Lung (tissue), 12 donors: ENCODE results near the gene LPCAT1. TPM values are rescaled to one million over a fixed set of nuclear protein-coding genes. Genes with fewer than 3 reads are reported as not detected.

Experiments
- ATAC-seq: fragments of 200-7000 bp; cut with Tn5 transposase; one replicate; pipeline ENCODE4 v1.9.1; 2020; ENCODE audit warnings: moderate number of reproducible peaks; ENCODE audit not compliant: insufficient read depth, low FRiP score
- DNase-seq, 3 donors: peaks; one replicate each; pipeline ENCODE4 v3.0.0-alpha.2; 2013 to 2017
- H3K27ac ChIP-seq, 2 donors: one replicate each; pipeline ENCODE4 v1.5.1; 2013; ENCODE audit warnings: mild to moderate bottlenecking in 2 of 2, moderate library complexity in 2 of 2, control low read depth in 1 of 2, inconsistent platforms in 1 of 2, low read depth in 1 of 2, low read length in 1 of 2
- H3K27me3 ChIP-seq, 3 donors: one replicate each; pipeline ENCODE4 v1.5.1; 2013; ENCODE audit warnings: low read length in 2 of 3; ENCODE audit not compliant: control insufficient read depth in 3 of 3, insufficient read depth in 3 of 3
- H3K36me3 ChIP-seq, 4 donors: one replicate each; pipeline ENCODE4 v1.5.1; 2013; ENCODE audit warnings: low read length in 4 of 4, mild to moderate bottlenecking in 1 of 4, moderate library complexity in 1 of 4; ENCODE audit not compliant: control insufficient read depth in 4 of 4, insufficient read depth in 4 of 4
- H3K4me1 ChIP-seq, 5 donors: one replicate each; pipeline ENCODE4 v1.5.1; 2013; ENCODE audit warnings: low read length in 5 of 5, mild to moderate bottlenecking in 2 of 5, moderate library complexity in 1 of 5; ENCODE audit not compliant: control insufficient read depth in 5 of 5, insufficient read depth in 5 of 5
- H3K4me3 ChIP-seq: one replicate; pipeline ENCODE4 v1.5.1; 2013; ENCODE audit warnings: mild to moderate bottlenecking, control low read depth, moderate library complexity
- H3K9ac ChIP-seq, 2 donors: one replicate each; pipeline ENCODE4 v1.5.1; 2013; ENCODE audit warnings: low read length in 2 of 2, control low read depth in 1 of 2; ENCODE audit not compliant: insufficient read depth in 1 of 2
- H3K9me3 ChIP-seq, 4 donors: one replicate each; pipeline ENCODE4 v1.5.1; 2013; ENCODE audit warnings: low read length in 3 of 4, mild to moderate bottlenecking in 1 of 4, moderate library complexity in 1 of 4; ENCODE audit not compliant: control insufficient read depth in 4 of 4, insufficient read depth in 3 of 4
- WGBS, 2 donors: extraction: QIAGEN DNeasy Blood & Tissue Kit; methylation state at CpG; one replicate each; pipeline ENCODE4 v1.1.7; 2013; 5-methylcytosine and 5-hydroxymethylcytosine counted together
- polyA plus RNA-seq, 2 donors: library from polyadenylated mRNA; stranded (reverse); fragments of 200-250 nt; gene quantifications; one replicate each; pipeline ENCODE4 v1.2.1, GENCODE V29; 2013
- total RNA-seq, 2 donors: library from RNA; depleted of rRNA in 1 of 2; stranded (reverse); fragments of >200 nt in 1 of 2; gene quantifications; one replicate each; pipeline ENCODE4 v1.2.1, GENCODE V29; 2014 to 2021
- TF ChIP-seq, protein P1 (sequence below): IDR thresholded peaks from 2 replicates; pipeline ENCODE4 v1.5.1; 2012; ENCODE audit warnings: mild to moderate bottlenecking; ENCODE audit errors: control extremely low read depth, extremely low read depth
- donor health status: control.
- donor health status: control.
- donor health status: Bipolar disorder and iron deficiency.
- donor health status: healthy.
- donor health status: DM: yes; HTN: yes; CAD: no.

The LPCAT1 gene
- total and polyA plus RNA-seq, 4 donors: 198 to 669 (median 443) TPM

DNA sequence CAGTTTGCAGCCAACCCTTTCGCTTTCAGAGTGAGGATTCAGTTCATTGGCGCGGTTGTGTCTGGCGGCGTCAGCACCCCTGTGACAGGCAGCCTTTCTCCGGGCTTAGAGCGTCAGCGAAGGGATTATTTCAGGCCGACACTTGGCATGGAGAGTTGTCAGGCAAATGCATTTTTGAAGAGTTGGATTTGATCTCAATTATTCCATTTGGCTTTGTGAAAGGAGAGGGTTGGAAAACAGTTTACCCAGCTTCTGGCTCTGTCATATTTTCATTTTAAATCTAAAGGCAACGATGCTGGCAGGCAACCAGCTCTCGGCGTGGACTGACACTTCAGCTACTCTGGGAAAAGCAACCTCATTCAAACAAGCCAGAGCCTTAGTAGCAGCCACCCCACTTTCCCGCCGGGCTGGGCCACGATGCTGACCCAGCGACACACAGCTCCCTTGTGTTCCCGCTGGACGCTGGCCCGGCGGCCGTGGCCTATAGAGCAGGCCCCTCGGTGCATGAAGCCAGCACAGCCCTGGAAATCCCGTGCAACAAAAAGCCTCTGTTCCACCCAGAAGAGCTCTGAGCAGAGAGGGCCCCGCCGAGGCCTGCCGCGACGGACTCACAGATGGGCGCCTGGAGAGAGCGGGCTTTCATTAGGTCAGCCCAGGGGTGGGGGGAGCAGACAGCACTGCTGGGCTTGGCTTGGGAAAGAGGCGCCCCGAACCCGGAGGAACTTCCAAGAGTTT is 28.9 kb upstream of the LPCAT1 start:
- no peaks in the 10 kb centered on the region for H3K36me3 ChIP-seq
- H3K27me3 ChIP-seq: no peaks in the 10 kb centered on the region
- H3K4me1 ChIP-seq: peaks cover 0 to 31% (median 10%) of the 10 kb centered on the region in 5 donors
- ATAC-seq (no peak), DNase-seq (peak; percentile 65 to 80 (median 76))
- H3K27ac ChIP-seq: peak overlapping the region in 1 of 2 donors; percentile 89
- peaks cover 0 to 1% (median 0%) of the 10 kb centered on the region in 4 donors for H3K9me3 ChIP-seq
- WGBS, 2 donors: 52 to 79% methylated on average over 33 of the region's 33 CpGs
- H3K4me3 ChIP-seq: no peak overlapping the region
- peak overlapping the region in 1 of 2 donors; percentile 58 for H3K9ac ChIP-seq
- TF ChIP-seq, protein P1, sequence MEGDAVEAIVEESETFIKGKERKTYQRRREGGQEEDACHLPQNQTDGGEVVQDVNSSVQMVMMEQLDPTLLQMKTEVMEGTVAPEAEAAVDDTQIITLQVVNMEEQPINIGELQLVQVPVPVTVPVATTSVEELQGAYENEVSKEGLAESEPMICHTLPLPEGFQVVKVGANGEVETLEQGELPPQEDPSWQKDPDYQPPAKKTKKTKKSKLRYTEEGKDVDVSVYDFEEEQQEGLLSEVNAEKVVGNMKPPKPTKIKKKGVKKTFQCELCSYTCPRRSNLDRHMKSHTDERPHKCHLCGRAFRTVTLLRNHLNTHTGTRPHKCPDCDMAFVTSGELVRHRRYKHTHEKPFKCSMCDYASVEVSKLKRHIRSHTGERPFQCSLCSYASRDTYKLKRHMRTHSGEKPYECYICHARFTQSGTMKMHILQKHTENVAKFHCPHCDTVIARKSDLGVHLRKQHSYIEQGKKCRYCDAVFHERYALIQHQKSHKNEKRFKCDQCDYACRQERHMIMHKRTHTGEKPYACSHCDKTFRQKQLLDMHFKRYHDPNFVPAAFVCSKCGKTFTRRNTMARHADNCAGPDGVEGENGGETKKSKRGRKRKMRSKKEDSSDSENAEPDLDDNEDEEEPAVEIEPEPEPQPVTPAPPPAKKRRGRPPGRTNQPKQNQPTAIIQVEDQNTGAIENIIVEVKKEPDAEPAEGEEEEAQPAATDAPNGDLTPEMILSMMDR: no peak

- no peak overlapping the region for H3K9ac ChIP-seq
- DNase-seq: no peak
- no peaks in the 10 kb centered on the region for H3K27me3 ChIP-seq
- ATAC-seq: no peak
- 77 to 82% methylated on average over 32 of the region's 32 CpGs for WGBS, 2 donors
- TF ChIP-seq, protein P1: no peak
- no peaks in the 10 kb centered on the region for H3K36me3 ChIP-seq
- no peak overlapping the region for H3K4me3 ChIP-seq
- peaks cover 0 to 32% (median 7%) of the 10 kb centered on the region in 5 donors for H3K4me1 ChIP-seq
- H3K27ac ChIP-seq: peak overlapping the region in 1 of 2 donors; percentile 23
- peaks cover 0 to 1% (median 0%) of the 10 kb centered on the region in 4 donors for H3K9me3 ChIP-seq
Measured at GRCh38 chr5:1551426-1552301, 27.9 kb upstream of the LPCAT1 start.

DNA sequence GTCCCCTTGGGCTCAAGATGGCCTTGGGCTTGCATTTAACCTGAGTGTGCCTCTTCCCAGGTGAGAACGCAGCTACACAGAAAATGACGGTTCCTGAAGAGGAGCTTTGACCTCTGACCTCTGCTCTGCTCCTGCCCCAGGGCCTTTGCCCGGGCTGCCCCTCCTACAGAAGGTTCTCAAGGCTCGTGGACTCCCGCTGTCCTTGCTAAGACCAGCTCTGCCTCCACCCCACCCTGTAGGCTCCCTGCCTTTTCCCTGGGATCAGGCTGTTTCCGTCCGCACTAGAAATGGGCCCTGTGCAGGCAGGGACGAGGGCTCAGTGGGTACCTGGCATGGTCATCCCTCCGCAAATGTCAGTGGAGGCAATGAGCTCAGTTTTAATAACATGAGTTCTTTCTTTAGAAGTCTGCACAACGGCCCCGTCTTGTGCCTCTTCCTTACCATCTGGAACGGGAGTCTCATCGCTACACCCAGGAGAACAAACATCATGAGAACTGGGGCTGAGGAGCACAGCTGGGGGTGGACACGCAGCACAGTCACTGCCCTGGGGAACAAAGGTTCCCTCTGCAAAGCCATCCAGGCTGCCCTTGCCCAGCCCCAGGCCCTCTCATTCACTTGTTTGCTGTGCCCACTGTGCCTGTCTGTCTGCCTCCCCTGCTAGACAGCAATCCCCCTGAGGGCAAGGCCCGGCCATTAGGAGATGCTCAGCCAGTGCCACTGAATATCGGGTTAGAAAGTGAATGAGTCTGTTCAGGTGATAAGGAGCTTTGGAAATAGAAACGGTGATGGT is 26.7 kb upstream of the LPCAT1 start:
- H3K9me3 ChIP-seq: peaks cover 0 to 1% (median 0%) of the 10 kb centered on the region in 4 donors
- no peaks in the 10 kb centered on the region for H3K27me3 ChIP-seq
- H3K9ac ChIP-seq: no peak overlapping the region
- TF ChIP-seq, protein P1: no peak
- WGBS, 2 donors: 85 to 92% methylated on average over 17 of the region's 17 CpGs
- peak overlapping the region in 1 of 2 donors; percentile 29 for H3K27ac ChIP-seq
- H3K4me1 ChIP-seq: peaks cover 0 to 32% (median 6%) of the 10 kb centered on the region in 5 donors
- no peaks in the 10 kb centered on the region for H3K36me3 ChIP-seq
- ATAC-seq (no peak), DNase-seq (no peak)
- no peak overlapping the region for H3K4me3 ChIP-seq
